ENCODE data around the gene DCST2.

DCST2 gene

DNA sequence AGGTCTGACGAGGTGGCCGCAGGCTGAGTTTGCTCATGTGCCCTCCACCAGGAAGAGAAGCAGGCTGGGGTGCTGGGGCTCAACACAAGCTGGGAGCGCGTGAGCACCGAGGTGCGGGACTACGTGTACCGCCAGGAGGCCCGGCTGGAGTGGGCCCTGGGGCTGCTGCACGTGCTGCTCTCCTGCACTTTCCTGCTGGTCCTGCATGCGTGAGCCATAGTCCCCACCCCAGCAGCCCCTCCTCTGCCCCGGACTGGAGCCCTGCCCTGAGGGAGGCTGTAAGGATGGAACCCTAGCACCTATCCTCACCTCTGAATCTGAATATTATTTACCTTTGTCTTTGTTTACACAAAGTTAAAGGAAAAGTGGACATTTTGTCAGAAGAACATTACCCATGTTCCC, 9.7 kb upstream of the DCST2 start:
- H3K4me3 ChIP-seq (ENCODE audit: low read depth, low read length), result no peak overlapping the region
- no peak for DNase-seq (ENCODE audit: low read depth)
- TF ChIP-seq, protein P1, sequence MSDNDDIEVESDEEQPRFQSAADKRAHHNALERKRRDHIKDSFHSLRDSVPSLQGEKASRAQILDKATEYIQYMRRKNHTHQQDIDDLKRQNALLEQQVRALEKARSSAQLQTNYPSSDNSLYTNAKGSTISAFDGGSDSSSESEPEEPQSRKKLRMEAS (IDR thresholded peaks at IDR 0.05; ENCODE audit: low read depth, low read length), result no peak
- TF ChIP-seq, protein P2, sequence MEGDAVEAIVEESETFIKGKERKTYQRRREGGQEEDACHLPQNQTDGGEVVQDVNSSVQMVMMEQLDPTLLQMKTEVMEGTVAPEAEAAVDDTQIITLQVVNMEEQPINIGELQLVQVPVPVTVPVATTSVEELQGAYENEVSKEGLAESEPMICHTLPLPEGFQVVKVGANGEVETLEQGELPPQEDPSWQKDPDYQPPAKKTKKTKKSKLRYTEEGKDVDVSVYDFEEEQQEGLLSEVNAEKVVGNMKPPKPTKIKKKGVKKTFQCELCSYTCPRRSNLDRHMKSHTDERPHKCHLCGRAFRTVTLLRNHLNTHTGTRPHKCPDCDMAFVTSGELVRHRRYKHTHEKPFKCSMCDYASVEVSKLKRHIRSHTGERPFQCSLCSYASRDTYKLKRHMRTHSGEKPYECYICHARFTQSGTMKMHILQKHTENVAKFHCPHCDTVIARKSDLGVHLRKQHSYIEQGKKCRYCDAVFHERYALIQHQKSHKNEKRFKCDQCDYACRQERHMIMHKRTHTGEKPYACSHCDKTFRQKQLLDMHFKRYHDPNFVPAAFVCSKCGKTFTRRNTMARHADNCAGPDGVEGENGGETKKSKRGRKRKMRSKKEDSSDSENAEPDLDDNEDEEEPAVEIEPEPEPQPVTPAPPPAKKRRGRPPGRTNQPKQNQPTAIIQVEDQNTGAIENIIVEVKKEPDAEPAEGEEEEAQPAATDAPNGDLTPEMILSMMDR (IDR thresholded peaks at IDR 0.05; ENCODE audit: low read depth, low read length), result no peak
- no peak for TF ChIP-seq MYC (IDR thresholded peaks at IDR 0.05; ENCODE audit: low read depth, low read length)
- no peak for TF ChIP-seq POLR2A (IDR thresholded peaks at IDR 0.05; ENCODE audit: extremely low read depth, insufficient read length)

DNA sequence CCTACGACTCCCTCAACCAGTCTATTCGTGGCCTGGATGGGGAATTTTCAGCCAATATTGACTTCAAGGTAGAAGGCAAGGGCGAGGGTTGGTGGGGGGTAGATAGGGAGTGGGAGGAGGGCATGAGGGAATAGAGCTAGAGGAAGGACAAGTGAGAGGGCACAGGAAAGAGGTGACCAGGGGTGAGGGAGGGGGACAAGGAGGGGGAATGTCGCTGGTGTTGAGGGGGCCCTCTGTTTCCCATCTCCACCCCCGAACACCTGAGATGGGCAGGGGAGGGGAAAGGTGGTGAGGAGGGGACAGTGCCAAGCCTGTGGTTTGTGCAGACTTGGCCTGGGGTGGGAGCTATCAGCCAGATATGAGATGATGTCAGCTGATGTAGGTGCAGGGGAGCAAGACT, 9.2 kb upstream of the DCST2 start:
- TF ChIP-seq, protein P2 (IDR thresholded peaks at IDR 0.05; ENCODE audit: low read depth, low read length), result no peak
- TF ChIP-seq MYC (IDR thresholded peaks at IDR 0.05; ENCODE audit: low read depth, low read length), result no peak
- TF ChIP-seq, protein P1 (IDR thresholded peaks at IDR 0.05; ENCODE audit: low read depth, low read length), result no peak
- no peak for TF ChIP-seq POLR2A (IDR thresholded peaks at IDR 0.05; ENCODE audit: extremely low read depth, insufficient read length)
- no peak overlapping the region for H3K4me3 ChIP-seq (ENCODE audit: low read depth, low read length)
- no peak for DNase-seq (ENCODE audit: low read depth)

DNA sequence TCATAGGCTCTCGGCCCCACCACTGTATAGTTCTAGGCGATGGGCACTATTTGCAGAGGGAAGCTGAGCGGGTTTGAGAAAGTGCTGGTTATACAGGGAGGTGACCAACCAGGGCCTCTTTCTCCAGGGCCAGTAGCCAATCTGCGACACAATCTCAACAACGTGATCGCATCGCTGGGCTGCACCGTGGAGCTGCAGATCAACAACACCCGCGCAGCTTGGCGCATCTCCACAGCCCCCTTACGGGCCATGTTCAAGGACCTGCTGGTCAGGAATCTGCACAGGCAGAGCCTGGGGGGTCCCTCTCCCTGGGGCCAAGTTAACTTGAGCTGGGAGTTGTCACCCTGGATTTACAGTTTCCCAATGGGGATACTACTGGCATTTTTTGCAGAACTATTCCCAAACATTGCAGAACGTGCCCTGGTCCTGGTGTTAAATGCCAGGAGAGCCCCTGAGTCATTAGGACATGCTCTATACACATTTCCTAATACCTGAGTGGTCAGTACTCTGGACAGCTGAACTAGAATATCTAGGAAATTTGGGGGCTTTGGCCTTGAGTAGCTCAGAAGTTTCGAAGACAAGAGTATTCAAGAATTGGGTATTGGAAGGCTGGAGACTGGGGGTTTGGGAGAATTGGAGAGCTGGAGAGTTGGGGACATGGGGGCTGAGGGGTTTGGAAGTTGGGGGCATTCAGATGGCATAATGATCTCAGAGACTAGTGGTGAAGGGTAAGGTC, 6.9 kb upstream of the DCST2 start:
- TF ChIP-seq POLR2A (IDR thresholded peaks at IDR 0.05; ENCODE audit: extremely low read depth, insufficient read length), result no peak
- no peak for TF ChIP-seq MYC (IDR thresholded peaks at IDR 0.05; ENCODE audit: low read depth, low read length)
- TF ChIP-seq, protein P2 (IDR thresholded peaks at IDR 0.05; ENCODE audit: low read depth, low read length), result no peak
- TF ChIP-seq, protein P1 (IDR thresholded peaks at IDR 0.05; ENCODE audit: low read depth, low read length), result no peak
- no peak overlapping the region for H3K4me3 ChIP-seq (ENCODE audit: low read depth, low read length)
- DNase-seq (ENCODE audit: low read depth), result no peak

DNA sequence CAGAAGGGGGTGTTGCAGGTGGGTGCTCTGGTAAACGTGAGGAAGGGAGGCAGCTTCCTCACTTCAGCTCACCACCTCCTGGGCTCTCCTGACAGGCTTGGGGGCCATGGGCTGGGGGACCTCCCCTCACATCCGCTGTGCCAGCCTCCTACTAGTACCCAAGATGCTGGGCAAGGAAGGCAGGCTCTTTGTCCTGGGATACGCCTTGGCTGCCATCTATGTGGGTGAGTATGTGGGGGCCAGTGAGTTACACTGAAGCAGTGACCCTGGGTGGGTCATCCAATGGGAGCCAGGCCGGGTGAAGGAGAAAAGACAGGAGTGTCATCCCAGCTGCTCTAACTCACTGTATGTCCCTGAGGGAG, 5.7 kb upstream of the DCST2 start:
- TF ChIP-seq, protein P1 (IDR thresholded peaks at IDR 0.05; ENCODE audit: low read depth, low read length), result no peak
- TF ChIP-seq POLR2A (IDR thresholded peaks at IDR 0.05; ENCODE audit: extremely low read depth, insufficient read length), result no peak
- no peak for TF ChIP-seq MYC (IDR thresholded peaks at IDR 0.05; ENCODE audit: low read depth, low read length)
- TF ChIP-seq, protein P2 (IDR thresholded peaks at IDR 0.05; ENCODE audit: low read depth, low read length), result no peak
- no peak for DNase-seq (ENCODE audit: low read depth)
- H3K4me3 ChIP-seq (ENCODE audit: low read depth, low read length), result no peak overlapping the region

DNA sequence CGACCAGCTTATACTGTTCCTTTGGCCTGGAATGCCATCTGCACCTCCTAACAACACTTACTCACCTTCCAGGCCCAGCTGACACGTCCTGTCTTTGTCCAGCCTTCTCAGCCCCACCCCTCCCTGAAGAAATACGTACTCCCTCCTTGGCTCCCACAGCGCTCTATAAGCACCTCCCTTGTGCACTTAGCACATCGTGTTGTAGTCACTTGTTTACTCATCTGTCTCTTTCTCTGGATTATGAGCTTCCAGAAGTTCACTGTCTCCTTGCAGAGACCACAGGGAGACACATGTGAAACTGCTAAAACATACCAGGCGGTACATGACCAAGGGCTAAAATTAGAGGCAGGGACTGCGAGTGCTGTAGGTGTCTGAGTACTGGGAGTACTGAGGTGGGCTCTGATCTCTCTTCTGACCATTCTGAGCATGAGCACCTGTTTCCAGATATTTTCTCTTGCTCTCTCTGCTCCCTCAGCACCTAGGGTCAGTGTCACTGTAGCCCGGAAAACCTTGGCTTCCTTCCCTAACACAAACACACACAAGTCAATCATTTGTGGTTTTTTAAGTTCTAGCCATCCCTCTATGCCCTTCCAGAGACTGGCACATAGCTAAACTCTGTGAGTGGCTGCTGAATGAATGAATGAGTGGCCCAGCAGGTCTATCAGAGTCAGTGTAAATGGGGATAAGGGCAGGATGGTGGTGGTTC, 5.2 kb upstream of the DCST2 start:
- H3K4me3 ChIP-seq (ENCODE audit: low read depth, low read length), result no peak overlapping the region
- no peak for DNase-seq (ENCODE audit: low read depth)
- TF ChIP-seq, protein P1 (IDR thresholded peaks at IDR 0.05; ENCODE audit: low read depth, low read length), result no peak
- no peak for TF ChIP-seq POLR2A (IDR thresholded peaks at IDR 0.05; ENCODE audit: extremely low read depth, insufficient read length)
- TF ChIP-seq MYC (IDR thresholded peaks at IDR 0.05; ENCODE audit: low read depth, low read length), result no peak
- TF ChIP-seq, protein P2 (IDR thresholded peaks at IDR 0.05; ENCODE audit: low read depth, low read length), result no peak

Data from NB4 (cell line).